Measurements from ENCODE around the gene ROGDI. TPM values are rescaled to one million over a fixed set of nuclear protein-coding genes. Genes with fewer than 3 reads are reported as not detected.

Gene ROGDI, protein sequence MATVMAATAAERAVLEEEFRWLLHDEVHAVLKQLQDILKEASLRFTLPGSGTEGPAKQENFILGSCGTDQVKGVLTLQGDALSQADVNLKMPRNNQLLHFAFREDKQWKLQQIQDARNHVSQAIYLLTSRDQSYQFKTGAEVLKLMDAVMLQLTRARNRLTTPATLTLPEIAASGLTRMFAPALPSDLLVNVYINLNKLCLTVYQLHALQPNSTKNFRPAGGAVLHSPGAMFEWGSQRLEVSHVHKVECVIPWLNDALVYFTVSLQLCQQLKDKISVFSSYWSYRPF
- polyA plus RNA-seq (ENCODE audit: insufficient read length in 12 of 12): 10 to 100 TPM in 9 of 12 donors, 1 to 10 TPM in 2, not detected in 1; 7.7 to 27.6 (median 11.2) TPM
- long read RNA-seq, donor 1, transcript ROGDI-201 (11 exons, 1,735 nt): major isoform, 15 of 22 reads
- long read RNA-seq, donor 1, partial matches to known transcripts: 5 of 22 reads
- long read RNA-seq, donor 1, other reads (novel, unspliced or antisense): 0 of 22 reads
- long read RNA-seq, donor 2, partial matches to known transcripts: 0 of 5 reads
- long read RNA-seq, donor 2, other reads (novel, unspliced or antisense): 0 of 5 reads
- long read RNA-seq, donor 3, partial matches to known transcripts: 0 of 4 reads
- long read RNA-seq, donor 3, other reads (novel, unspliced or antisense): 0 of 4 reads
- long read RNA-seq, donor 4, partial matches to known transcripts: 0 of 1 reads
- long read RNA-seq, donor 4, other reads (novel, unspliced or antisense): 0 of 1 reads
- long read RNA-seq, donor 5, partial matches to known transcripts: 0 of 5 reads
- long read RNA-seq, donor 5, other reads (novel, unspliced or antisense): 0 of 5 reads
- long read RNA-seq, donor 6, partial matches to known transcripts: 0 of 3 reads
- long read RNA-seq, donor 6, other reads (novel, unspliced or antisense): 0 of 3 reads
- long read RNA-seq, donor 7, partial matches to known transcripts: 0 of 1 reads
- long read RNA-seq, donor 7, other reads (novel, unspliced or antisense): 0 of 1 reads
- long read RNA-seq, donor 8, transcript ROGDI-201 (11 exons, 1,735 nt): major isoform, 6 of 9 reads
- long read RNA-seq, donor 8, partial matches to known transcripts: 0 of 9 reads
- long read RNA-seq, donor 8, other reads (novel, unspliced or antisense): 0 of 9 reads
- long read RNA-seq, donor 9, transcript ROGDI-201 (11 exons, 1,735 nt): major isoform, 6 of 8 reads
- long read RNA-seq, donor 9, partial matches to known transcripts: 0 of 8 reads
- long read RNA-seq, donor 9, other reads (novel, unspliced or antisense): 0 of 8 reads
- long read RNA-seq, donor 10, transcript ROGDI-201 (11 exons, 1,735 nt): major isoform, 5 of 6 reads
- long read RNA-seq, donor 10, partial matches to known transcripts: 0 of 6 reads
- long read RNA-seq, donor 10, other reads (novel, unspliced or antisense): 0 of 6 reads
- long read RNA-seq, donor 11, partial matches to known transcripts: 0 of 1 reads
- long read RNA-seq, donor 11, other reads (novel, unspliced or antisense): 0 of 1 reads

DNA sequence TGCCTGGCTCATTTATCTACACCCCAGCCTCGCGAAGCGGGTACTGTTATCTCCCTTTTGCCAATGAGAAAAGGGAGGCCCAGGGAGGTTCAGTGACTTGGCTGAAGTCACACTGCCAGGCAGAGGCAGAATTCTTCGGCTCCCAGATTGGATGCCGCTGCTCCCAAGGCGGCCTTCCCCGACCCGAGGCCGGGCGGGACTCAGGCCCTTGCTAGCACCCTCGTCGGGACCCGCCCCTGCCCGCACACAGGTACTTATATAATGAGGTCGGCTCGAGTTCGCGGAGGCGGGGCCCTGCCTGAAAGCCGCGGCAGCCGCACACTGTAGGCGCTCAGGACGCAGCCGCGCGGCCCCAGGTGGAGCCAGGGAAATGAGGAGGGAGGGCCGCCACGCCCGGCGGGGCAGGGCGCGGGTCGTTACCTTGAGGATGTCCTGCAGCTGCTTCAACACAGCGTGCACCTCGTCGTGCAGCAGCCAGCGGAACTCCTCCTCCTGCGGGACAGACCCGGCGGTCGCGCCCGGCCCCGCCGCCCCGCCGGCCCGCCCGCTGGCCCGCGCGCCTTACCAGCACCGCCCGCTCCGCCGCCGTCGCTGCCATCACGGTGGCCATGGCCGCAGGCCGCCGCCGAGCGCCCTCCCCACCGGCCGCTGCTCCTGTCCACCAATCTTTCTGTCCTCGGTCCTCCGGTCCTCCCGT lies at the start of gene ROGDI:
Gene ROGDI, minus strand, starts transcription at position 672 of the 697 bp plus-strand sequence. Its CDS starts 62 bp downstream, at position 610.
- DNase-seq: no peak

DNA sequence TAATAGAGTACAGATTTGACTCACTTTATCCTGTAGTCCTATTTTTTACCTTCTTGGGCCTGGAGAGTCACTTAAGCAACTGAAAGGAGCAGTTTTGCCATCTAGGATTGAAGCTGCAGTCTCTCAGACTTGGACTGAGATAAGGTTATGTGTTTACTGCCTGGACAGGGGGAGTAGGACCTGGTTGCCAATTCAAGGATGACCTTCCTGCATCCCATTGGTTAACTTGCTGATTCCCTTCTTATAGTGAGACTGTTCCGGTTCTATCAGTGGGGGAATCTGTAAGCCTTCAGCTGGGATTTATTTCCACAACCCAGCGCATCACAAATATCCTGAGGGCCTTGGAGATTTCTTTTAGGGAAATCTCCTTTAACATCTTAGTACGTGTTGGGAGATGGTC lies 47.8 kb upstream of the ROGDI start:
- no peak for DNase-seq

DNA sequence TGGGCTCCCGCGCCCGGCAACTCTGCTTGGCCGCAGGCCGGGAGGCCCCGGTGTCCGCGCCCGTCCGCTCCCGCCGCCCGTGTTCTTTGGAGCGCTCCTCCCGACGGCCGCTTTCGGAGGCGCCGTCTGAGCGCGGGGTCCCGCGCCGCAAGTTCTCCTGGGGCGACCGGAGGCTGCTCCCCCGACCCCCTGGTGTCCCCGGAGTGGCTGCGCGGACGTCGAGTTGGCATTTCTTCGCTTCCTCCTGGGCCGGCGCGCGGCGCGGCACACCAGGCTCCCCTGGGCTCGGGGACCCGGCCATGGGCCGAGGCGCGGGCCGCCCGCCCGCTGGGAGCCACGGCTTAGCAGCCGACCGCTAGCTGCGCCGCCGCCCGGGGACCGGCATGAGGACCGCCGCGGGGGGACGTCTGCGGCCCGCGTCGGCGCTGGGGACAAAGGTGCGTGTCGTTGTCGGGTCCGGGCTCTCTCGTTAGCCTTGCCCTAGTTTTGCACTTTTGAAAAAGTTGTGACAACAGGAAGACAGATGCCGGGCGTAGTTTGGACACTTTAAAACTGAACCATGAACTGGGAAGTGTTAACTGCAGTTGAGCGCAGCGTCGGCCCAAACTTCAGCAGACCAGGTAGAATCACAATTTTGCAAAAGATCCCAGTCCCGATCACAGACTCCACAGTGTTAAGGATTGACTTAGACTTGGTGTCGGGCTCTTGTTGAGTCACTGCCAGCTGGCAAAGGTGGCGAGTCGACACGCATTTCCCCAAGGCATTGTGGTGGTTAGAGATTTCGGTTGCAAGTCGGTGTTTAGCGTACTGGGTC lies 45.5 kb upstream of the ROGDI start:
- peak; percentile 11 for DNase-seq

DNA sequence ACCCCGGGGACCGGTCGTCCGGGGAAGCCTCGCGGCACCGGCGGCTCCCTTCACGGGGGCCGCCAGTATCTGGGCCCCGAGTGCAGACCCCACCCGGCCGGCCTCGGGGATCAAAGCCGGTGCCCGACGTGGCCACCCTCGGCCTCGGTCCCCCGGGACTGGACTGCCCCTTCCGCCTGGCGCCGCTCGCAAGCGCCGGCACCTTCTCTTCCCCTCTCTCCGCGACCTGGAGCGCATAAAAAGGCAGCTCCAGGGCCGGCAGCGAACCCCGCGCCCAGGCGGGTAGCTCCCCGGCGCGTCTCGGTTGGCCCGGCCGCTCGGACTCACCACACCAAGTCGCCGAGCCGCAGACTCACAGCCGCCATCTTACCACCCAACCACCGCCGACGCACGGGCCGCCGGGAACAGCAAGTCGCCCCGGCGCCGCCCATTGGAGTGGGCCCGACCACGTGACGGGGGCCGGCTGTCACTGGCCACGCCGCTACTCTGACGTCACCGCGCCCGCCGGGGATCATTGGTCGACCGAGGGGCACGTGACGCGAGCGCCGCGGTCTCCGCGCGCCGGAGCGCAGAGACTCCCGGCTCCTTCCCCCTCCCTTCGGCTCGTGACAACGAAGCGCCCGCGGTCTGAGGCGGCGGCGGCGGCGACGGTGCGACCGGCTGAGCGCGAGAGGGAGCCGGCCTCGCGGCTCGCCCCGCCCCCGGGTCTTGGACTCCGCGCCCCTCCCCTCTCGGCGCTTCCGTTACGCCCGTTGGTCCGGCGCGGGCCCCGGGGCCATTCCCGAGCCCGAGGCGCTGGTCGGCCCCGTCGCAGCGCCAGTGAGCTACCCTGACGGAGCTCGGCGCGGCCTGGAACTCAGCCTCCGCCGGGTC lies 44.7 kb upstream of the ROGDI start, which contains the start of the genes GLYR1 and UBN1:
Gene GLYR1, minus strand, starts transcription at position 388 of the 873 bp plus-strand sequence. Its CDS starts 23 bp downstream, at position 365.
Gene UBN1, plus strand, starts transcription at position 581 of the 873 bp plus-strand sequence. CDS start 5,437 bp downstream, outside the sequence.
- DNase-seq: peak; percentile 97

DNA sequence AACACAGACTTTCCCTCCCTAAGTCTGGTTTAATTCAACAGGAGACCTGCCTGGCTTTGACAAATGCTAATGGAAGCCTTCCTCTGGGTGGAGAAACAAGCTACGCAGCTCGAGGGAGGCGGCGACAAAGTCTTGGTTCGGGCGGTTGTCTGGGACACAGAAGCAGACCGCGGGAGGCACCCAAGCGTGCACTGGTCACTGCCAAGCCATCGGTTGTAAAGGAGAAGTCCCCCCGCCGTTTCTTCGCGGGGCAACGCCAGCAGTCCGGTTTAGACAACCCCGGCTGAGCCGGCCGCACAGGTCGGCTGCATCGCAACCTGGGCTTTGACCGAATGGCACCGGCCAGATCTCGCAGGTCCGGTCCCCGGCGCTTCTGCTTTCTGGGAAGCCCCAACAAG lies 44.1 kb upstream of the ROGDI start:
- peak; percentile 14 for DNase-seq

DNA sequence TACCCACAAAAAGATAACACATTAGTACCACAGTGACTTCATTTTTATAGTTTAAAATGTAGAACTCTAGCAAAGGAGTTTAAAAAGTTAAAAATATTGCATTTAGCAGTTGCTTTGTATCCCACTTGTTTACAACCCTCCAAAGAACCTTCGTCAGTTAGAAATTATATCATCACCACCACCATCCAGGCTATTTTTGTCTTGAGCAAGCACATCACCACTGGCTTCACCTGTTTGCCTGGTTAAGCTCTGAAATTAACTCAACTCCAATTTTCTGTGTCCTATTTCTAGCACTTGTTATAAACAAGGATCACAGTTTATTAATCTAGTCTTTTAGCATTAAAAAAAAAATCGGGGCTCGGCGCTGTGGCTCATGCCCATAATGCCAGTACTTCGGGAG lies 38.6 kb upstream of the ROGDI start:
- no peak for DNase-seq

DNA sequence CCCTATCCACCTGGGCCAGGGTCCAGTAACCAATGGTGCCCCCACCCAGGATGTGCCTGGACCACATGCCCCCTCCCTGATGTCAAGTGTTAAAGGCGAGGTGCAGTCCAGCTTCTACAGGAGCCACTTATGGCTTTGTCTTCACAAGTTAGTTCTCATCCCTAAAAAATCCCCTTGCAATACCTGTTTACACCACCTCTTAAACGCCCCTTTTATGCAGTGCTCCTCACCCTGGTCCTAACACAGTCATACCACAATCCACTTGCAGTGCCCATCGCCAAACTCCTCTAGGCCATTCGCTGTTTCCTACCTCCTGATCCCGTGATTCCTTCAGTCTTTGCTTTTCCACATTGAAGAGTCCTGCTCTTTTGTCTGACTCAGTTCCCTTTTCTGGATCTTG lies 37.5 kb upstream of the ROGDI start:
- no peak for DNase-seq

DNA sequence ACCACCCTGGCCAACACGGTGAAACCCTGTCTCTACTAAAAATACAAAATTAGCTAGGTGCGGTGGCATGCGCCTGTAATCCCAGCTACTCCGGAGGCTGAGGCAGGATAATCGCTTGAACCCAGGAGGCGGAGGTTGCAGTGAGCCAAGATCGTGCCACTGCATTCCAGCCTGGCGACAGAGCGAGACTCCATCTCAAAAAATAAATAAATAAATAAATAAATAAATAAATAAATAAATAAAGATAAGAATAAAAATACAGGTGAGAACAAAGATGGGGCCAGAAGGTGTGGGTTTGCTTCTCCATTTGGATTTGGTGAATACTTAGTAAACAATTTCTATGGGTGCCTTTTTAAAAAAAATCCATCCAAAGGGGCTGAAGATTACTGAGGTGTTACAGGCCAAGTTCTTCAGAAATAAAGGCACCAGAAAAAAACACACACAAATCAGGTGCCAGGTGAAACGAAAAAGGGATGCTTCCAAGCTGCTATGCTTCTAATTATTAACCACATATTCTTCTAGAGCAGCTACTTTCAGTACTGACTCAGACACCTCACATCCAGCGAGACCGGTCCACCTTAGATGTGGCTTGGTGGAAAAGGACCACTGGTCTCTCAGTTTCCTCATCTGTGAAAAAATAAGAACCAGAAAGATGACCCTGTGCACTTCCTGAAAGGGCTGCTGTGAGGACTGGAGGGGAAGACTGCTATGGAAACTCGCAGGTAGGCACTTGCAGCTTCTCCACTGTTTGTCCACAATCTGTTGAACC lies 35.5 kb upstream of the ROGDI start:
- DNase-seq: no peak

DNA sequence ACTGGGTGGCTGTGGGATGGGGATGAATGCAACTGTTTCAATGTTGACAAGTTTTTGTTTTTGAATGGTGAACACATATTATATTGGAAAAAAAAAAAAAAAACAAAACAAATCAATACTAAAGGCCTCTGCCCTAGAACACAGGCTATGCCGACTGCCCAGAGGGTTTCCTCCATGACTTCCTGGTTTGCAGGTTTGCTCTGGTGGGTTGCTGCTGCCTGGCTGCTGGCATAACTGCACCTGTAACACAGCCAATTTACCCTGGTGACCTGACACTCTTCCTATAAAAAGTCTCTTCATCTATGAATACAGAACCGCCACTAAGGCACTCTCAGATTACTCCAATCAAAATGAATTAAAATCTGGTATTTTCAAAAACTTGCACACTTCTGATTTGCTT lies 34.3 kb upstream of the ROGDI start:
- no peak for DNase-seq

DNA sequence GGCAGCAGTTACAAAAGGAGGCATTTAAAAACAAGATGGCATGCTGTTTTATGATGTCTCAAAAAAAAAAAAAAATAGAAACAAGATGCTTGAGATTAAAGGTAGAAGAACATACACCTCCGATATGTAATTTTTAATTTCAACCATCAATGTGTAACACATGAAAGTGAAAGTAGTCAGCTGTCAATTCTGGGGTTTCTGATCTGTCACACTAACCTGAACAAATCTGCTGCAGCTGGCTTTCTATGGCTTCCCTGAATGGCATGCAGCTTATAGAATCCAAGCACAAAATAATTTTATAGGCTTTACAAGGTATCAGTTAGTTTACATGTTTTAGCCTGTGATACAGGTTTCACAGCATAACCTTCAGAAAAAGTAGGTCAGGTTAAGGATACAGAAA lies 31.2 kb upstream of the ROGDI start:
- DNase-seq: no peak

DNA sequence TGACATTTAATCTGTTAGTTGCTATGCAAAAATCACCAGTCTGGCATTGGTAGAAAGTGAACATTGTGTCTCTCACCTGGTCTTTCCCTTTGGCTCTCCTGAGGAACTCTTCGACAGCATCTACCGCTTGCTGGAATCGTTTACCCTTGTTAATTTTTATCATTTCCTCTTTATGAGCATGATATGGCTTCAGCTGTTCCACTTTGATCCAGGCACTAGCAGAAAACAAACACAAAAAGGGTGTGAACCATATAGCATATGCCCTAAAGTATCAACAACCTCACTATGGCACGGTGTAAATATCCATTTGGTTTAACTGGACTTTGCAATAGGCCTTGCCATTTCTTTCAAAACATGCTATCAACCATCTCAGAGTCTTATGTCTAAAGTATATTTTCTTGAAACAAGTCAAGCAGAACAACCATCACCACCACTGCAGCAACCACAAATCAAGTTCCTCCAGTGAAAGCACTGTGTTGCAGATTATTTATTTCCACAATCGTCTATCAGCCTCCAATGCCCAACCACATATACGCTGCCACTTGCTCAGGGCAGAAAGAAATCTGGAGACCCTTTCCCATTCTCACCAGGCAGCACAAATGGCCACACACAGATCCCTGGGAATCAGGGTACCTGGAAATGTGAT lies 30.4 kb upstream of the ROGDI start:
- no peak for DNase-seq

DNA sequence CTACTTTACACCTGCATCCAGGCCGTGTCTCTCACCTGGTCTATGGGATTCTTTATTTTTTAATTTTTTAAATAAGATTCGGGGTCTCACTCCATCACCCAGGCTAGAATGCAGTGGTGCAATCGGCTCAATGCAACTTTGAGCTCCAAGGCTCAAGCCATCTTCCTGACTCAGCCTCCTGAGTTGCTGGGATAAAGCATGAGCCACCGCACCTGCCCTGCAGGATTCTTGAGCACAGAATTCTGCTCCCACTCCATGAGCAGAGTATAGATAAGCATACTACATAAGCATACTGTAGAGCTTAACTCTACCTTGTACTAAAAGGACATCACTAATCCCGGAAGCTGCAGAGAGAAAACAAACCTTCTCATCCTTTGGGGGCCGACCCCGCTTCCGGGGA lies 29.2 kb upstream of the ROGDI start:
- DNase-seq: no peak

DNA sequence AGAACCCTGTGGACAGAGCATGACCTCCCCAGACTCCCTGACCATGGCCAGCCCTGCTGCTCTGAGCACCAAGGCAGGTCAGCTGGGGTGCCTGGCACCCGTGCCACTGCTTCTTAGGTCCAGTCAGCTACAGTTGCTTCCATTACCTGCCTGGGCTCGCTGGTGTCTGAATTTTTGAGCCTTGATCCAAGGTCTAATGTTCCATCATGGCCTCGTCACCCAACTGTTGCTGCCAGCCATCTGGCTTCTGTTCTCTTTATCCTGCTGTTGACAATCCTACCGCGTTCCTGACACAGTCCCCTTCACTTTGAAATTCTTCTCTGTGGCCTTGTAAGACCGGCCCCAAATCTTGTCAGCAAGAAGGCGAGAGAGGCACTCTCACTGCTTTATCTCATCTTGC lies 28.0 kb upstream of the ROGDI start:
- no peak for DNase-seq

DNA sequence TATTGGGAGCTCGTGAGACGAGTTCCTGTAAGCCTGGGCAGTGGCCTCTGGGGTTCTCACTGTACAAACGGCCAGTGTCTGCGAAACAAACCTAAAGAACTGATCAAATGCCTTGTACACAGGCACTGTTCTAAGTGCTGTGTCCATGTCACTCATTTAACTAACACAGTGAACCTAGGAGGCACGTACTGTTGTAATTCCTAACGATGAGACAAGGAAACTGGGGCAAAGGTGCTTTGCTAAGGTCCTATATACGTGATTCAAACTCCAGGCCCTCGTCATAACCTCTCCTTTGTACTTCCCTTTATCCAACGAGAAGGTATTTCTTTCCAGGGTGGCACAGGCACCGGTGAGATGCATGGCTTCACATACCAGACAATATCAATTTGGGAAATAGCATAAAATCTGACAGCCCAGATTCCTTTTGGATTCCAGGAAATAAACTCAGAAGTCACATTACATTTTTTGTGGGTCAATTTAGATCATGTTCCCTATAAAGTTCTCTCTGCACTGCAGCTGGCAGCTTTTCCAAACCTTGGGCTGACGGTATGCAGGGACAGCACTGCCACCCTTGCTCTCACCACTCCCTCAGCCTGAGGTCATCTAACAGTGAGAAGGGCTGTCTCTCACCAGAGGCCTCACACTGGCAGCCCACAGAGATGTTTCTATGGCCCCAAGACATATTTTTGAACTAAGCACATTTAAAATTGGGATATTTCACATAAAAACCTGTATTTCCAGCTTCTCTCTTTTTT lies 26.3 kb upstream of the ROGDI start:
- no peak for DNase-seq

DNA sequence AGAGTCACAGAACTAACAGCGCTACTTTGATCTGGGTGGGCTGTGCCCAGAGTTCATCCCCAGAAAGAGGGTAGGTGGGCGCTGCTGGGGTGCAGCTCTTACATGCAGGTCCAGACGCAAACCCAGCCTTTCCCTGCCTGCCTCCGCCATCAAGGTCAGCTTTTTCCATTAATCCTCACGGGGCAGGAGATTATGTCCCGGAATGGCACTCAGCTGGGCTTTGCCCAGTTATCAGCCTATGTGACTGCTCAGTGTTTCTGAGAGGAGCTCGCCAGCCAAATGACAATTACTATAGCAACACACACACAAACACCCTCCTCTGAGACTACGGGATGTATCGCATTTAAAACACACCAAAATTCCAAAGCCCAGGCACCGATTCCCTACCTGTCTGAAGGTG lies 24.5 kb upstream of the ROGDI start:
- no peak for DNase-seq

DNA sequence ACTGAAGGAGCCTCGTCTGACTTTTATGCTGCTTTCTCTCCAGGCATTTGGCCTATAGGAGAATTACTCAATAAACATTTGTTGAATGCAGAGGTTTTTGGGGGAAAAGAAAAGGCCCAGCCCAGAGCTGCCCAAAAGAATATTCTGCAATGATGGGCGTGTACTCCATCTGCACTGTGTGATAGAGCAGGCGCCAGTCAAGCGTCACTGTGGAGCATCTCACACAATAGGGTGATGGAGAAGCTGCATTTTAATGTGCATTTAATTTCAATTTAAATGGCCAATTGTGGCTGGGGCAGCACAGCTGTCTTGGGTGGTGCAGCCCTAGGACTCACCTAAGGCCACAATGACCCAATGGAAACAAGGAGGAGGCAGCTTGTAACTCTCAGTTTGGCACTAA lies 24.1 kb upstream of the ROGDI start:
- no peak for DNase-seq

DNA sequence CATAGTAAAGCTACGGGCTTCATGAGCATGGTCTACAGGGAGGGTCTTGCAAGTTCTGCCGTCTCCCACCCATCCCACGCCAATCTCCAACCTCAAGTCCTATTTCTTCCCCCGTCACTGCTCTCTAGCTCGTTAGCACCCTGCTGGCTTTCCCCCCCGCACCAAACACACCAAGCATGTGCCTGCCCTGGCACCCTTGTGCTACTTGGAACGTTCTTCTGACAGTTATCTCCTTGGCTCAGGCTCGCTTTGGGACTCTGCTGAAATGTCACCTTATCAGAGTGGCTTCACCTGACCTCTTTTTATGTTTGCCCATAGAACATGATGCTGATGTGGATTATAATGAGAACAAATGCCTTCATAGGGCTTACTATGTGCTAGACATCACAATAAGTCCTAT lies 22.8 kb upstream of the ROGDI start:
- no peak for DNase-seq

All from muscle of arm (tissue), 14 donors.